ENCODE data around the gene FAM187B.

The FAM187B gene

DNA sequence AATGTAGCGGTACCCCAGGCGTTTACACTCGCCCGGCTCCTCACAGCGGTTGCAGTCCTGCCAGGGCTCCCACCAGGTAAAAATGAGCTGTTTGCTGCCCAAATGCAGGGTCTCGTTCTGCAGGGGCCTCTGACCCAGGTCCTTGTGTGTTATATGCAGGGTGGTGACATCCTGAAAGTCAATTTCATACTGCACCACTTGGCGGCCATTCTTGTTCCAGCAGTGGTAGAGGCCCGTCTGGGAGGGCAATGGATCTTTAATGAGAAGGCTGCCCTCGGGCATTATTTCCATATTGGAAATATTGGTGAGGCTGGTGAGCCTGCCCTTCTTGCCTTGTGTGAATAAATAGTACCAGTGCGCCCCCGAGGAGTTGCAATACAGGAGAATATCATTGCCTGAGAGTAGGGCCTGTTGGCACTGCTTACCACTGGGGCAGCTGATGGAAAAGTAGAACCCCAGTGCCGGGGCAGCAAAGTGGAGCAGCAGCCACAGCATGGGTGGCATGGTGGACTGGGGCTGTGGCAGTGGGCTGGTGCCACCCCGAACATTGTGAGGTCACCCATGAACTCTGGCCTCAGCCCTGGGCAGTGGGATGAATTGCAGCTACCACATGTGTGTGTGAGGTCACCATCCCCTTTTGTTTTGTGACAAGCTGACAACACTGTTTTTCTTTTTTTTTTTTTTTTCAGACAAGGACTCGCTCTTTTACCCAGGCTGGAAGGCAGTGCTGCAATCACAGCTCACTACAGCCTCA lies at the start of gene FAM187B:
Gene FAM187B, minus strand, starts transcription at position 563 of the 754 bp plus-strand sequence. Its CDS starts 59 bp downstream, at position 504.
- DNase-seq: no peak

- no peak for DNase-seq
Observed at GRCh38 chr19:35276706-35277281, 48.3 kb upstream of the FAM187B start.

GRCh38 chr19:35274323-35274722 lies 45.8 kb upstream of the FAM187B start:
- DNase-seq: no peak

DNA sequence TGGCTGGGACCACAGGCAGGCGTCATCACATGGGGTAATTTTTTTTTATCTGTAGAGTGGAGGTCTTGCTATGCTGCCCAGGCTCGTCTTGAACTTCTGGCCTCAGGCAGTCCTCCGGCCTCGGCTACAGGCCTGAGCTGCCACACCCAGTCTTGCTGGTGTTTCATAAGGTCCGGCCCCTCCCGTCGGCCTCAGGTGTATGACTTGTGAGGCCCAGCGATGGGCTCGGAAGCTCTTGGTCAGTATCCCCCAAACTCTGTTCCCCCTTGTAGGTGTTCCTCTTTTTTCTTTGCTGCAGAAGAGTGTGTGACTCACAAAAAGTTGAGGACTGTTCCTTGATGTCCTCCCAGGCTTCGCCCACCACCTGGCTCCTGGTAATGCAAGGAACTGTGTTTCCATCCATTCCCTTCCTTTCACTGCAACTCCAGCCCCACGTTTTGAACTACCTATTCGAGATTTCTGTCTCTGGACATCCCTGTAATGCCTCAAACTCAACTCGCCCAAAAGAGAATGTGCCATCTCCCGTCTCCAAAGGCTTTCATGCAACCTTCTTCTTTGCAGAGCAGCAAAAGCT lies 45.2 kb upstream of the FAM187B start:
- DNase-seq: no peak

DNA sequence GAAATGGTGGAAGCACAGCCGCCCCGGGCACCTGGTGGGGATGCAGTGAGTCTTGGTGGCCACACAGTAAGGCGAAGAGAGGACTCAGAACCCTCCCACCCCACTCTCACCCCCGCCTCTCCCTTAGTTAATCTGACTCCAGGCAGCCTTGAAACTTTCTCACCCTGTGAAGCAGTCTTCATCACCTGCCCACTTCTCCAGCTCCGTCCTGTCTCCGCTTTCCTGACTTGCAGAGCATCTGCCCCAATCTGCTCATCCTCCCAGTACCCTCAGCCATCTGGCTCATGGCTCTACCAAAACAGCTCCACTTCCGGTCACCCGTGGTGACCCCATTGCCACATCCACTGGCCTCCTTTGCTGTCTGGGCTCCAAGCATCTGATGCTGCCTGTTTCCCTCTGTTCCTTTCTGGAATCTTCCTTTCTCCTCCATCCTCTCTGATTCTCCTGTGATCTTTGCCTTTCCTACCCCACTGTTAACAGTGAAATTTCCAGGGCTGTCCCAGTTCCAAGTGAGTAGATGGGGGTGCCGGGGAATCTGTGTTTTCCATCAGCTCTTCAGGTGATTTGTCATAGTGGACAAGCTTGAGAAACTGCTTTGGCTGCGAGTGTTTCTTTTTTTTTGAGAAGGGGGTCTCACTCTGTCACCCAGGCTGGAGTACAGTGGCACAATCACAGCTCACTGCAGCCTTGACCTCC lies 44.6 kb upstream of the FAM187B start:
- DNase-seq: no peak

DNA sequence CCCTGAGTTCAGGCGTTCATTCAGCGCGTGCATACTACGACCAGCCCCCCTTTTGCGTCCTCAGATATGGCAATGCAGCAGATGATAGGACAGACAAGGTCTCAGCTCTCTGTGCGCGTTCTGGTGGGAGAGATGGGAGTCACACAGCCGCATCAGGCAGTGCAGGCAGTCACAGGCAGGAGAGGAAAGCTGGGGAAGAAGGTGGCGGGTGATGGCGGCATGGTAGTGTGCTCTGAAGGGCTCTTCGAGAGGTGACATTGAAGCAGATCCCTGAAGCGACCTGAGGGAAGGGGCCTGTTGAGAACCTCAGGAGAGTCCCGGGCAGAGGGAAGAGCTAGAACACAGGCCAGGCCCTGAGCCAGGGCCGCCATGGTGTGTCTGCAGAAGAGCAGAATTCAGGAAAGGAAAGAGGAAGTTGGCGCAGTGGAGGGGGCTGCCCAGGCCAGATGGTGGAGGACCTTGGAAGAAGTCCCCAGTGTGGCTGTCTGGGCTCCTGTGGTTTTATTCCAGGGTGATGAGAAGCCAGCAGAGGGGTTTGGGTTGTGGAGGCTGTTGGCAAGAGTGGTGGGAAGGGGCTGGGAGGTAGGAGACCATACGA lies 43.7 kb upstream of the FAM187B start:
- DNase-seq: no peak

GRCh38 chr19:35271546-35271945 lies 43.0 kb upstream of the FAM187B start:
- no peak for DNase-seq

DNA sequence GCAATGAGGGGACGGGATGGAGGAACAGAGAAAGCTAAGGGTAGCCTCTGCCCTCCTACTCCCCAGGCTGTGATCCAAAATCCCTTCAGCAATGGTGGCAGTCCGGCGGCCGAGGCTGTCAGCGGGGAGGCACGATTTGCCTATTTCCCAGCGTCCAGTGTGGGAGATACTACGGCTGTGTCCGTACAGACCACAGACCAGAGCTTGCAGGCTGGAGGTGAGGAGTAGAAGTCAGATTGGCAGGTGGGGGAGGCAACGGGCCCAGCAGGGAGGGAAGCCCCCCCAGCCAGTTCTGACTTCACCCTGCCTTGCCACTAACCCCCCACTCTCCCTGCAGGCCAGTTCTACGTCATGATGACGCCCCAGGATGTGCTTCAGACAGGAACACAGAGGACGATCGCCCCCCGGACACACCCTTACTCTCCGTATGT lies 41.9 kb upstream of the FAM187B start:
- DNase-seq: no peak

DNA sequence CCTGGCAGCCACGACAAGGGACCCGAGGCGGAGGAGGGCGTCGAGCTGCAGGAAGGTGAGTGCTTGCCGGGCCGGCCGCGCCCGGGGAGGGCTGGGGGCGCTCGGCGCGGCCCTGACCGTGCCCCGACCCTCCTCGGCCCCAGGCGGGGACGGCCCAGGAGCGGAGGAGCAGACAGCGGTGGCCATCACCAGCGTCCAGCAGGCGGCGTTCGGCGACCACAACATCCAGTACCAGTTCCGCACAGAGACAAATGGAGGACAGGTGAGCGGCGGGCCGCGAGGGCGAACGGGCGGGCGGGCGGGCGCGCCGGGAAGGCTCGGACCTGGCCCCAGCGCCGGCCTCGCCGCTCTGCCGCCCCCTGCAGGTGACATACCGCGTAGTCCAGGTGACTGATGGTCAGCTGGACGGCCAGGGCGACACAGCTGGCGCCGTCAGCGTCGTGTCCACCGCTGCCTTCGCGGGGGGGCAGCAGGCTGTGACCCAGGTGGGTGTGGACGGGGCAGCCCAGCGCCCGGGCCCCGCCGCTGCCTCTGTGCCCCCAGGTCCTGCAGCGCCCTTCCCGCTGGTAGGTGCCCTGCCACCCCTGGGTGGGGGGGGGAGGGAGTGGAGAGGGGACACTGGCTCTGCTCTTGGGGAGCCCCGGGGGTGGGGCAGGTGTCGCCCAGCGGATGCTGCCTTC lies 41.0 kb upstream of the FAM187B start:
- peak; percentile 84 for DNase-seq

GRCh38 chr19:35268536-35269437 lies 40.2 kb upstream of the FAM187B start, which contains the start of gene USF2:
Gene USF2, plus strand, starts transcription at chr19:35268962. Its CDS starts 140 bp downstream, at chr19:35269102.
- peak; percentile 80 for DNase-seq

DNA sequence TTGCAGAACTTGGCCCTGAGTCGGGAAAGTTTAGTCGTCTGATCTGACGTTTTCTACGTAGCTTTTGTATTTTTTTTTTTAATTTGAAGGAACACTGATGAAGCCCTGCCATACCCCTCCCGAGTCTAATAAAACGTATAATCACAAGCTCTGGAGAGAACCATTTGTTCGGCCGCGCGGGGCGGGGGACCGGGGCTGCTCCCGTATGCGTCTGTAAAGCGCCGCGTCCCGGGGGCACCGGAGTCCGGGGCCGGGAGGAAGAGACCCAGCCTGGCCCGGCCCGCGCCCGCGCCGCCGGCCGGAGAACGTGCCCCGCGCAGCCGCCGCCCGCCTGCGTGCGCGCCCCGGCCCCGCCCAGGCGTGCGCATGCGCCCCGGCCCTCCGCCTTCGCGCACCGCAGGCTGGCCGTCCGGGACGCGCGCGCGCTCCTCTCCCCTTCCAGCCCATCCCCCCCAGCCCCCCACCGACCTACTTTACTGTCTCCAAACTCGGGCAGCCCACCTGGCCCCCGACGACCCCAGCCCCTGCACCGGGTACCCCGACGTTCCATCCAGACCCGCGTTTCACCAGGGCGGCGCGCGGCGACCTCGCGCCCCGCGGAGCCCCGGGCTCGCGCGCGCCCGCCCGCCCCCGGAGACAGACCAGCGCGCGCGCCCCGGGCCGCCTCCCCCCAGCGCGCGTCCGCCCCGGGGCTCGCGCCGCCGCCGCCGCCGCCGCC lies 39.4 kb upstream of the FAM187B start:
- DNase-seq: peak; percentile 77

GRCh38 chr19:35267353-35267817 lies 38.8 kb upstream of the FAM187B start:
- peak; percentile 60 for DNase-seq

DNA sequence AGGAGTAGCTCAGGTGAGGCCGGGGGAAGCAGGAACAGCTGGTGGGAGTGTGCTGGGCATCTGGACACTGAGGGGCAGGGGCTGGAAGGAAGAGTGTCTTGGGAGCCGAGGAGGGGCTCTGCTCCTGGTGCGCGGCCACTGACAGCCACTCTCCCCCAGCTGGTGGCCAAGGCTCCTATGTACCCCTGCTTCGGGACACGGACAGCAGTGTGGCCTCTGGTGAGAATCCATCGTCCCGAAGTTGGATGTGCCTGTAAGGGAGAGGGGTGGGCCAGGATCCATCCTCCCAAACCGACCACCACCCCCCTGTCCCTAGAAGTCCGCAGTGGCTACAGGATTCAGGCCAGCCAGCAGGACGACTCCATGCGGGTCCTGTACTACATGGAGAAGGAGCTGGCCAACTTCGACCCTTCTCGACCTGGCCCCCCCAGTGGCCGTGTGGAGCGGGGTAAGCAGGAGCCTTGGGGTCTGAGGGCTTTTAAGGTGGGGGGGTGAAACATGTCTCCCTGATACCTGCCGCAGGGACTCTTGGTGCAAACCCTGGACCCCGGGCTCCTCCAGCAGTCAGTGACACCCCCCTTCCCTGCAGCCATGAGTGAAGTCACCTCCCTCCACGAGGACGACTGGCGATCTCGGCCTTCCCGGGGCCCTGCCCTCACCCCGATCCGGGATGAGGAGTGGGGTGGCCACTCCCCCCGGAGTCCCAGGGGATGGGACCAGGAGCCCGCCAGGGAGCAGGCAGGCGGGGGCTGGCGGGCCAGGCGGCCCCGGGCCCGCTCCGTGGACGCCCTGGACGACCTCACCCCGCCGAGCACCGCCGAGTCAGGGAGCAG lies 38.2 kb upstream of the FAM187B start:
- DNase-seq: no peak

- no peak for DNase-seq
Observed at GRCh38 chr19:35265900-35266519, 37.5 kb upstream of the FAM187B start.

GRCh38 chr19:35265126-35265899 lies 36.8 kb upstream of the FAM187B start:
- no peak for DNase-seq

GRCh38 chr19:35264268-35265125 lies 36.0 kb upstream of the FAM187B start:
- DNase-seq: no peak

DNA sequence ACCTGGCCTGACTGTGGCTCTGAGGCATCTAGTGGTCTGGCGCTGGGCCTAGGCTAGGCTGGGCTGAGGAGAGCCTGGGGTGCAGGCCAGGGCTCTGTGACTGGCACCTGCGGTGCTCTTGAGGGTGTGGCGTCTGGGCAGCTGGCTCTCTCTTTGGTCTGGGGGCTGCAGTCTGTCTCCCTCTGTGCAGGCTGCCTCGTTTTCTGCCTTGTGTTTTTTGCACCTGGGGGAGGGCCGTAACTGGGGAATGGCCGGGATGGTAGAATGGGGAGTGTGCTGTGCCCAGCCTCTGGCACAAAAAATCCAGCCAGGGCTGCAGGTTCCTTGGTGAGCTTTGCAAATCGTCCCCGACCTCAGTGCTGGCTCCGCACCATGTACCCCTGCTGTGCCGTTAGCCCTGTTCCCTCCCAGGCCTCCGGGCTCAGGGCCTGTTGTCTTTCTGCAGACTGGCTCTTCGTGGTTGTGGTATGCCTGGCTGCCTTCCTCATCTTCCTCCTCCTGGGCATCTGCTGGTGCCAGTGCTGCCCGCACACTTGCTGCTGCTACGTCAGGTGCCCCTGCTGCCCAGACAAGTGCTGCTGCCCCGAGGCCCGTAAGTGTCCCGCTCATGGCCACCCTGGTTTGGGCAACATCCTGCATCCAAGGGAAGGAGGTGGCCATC lies 33.7 kb upstream of the FAM187B start:
- DNase-seq: no peak
